ENCODE results near the gene NDUFS6. TPM values are rescaled to one million over a fixed set of nuclear protein-coding genes. Genes with fewer than 3 reads are reported as not detected.

NDUFS6 gene
- total RNA-seq, 1 donor from 2014 or later: 63.0 TPM

- no peak for DNase-seq (ENCODE audit: low read depth)
These were observed 45.4 kb downstream of the NDUFS6 start for GRCh38 chr5:1846583-1846982.

DNA sequence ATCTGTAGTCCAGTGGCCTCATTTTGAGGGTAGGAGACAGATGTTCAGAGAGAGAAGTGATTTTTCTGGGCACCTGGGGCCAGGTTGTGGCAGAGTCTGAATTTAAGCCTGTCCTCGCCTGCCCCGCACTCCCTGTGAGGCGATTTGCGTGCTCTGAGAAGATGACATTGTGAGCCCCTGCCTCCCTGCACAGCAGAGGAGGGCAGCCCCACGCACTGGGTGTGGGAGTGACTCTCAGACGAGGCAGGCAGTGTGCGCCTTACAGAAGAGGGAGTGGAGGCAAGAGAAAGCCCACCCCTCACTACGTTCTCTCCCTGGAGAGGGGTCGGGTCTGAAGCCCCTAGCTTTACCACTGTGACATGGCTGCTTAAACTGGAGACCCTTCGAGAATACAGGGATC, 45.8 kb downstream of the NDUFS6 start:
- no peak for DNase-seq (ENCODE audit: low read depth)

DNA sequence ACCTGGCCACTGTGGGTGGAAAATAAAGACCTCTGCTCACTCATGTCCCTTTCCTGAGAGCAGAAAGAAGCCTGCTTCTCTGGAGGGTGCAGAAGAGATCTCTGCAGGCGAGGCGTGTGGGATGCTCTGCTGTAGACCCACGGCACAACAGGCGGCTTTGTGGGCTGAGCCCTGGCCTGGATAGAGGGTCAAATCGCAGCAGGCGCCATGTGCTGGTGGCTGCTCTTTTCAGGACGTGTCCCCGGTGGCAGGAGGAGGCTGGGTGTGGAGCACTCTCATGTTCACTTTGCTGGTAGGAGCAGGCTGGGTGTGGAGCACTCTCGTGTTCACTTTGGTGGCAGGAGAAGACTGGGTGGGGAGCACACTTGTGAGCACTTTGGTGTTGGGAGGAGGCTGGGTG, 46.4 kb downstream of the NDUFS6 start:
- DNase-seq (ENCODE audit: low read depth): no peak

GRCh38 chr5:1850324-1851154, 49.3 kb downstream of the NDUFS6 start:
- DNase-seq (ENCODE audit: low read depth): no peak

- no peak for DNase-seq (ENCODE audit: low read depth)
These were observed 50.2 kb downstream of the NDUFS6 start for GRCh38 chr5:1851290-1851934.

- no peak for DNase-seq (ENCODE audit: low read depth)
These were observed 51.2 kb downstream of the NDUFS6 start for GRCh38 chr5:1852324-1852947.

DNA sequence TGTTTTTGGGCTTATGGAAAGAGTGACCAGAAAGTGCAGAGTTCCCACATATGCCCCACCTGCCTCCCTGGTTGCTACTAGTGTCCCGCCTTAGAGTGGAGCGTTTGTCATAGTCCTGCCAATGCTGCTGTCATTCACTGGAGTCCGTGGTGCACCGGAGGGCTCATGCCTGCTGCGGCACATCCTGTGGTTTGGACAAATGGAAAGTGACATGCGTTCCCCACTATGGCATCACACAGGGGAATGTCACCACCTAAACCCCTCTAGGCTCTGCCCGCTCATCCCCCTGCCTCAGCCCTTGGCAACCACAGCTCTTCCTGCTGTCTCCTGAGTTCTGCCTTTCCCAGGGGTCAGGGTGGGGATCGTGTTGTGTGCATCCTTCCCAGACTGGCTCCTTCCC, 52.3 kb downstream of the NDUFS6 start:
- DNase-seq (ENCODE audit: low read depth): peak; percentile 6

DNA sequence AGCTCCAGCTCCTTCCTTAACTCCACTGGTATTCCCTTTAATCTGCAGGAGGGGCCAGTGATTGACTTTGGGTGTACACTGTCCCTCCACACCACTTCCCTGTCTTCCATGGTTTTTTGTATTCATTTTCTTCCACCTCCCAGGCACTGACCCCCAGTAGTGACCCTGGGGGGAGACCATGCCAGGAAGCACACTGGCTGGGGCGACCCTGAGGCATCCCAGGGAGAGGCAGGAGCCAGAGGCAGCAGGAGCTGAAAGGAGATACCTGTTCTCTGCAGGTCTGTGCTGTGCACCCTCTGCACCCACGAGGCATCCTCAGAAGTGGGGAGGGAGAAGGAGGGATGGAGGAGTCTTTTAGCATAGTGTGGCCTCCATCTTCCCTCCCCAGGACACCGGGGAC, 53.9 kb downstream of the NDUFS6 start:
- no peak for DNase-seq (ENCODE audit: low read depth)

DNA sequence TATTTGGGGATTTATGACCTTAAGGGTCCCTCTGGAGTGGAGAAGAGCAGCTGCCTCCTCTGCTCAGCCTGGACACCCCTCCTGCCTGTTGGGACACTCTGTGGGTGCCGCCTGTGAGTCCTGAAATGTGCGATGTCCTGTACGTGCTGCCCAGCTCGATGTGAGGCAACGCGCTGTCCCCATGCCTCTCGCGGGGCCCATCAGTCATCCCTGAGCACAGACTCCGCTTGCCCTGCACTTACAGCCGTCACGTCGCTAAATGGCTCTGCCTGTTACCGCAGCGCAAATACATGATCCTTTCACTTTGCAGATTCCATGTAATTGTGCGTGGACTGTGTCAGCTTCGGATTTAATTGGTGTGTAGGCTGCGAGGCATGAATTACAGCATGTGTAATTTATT, 54.4 kb downstream of the NDUFS6 start:
- DNase-seq (ENCODE audit: low read depth): no peak

- DNase-seq (ENCODE audit: low read depth): no peak
These were observed 55.5 kb downstream of the NDUFS6 start for GRCh38 chr5:1856596-1857255.

DNA sequence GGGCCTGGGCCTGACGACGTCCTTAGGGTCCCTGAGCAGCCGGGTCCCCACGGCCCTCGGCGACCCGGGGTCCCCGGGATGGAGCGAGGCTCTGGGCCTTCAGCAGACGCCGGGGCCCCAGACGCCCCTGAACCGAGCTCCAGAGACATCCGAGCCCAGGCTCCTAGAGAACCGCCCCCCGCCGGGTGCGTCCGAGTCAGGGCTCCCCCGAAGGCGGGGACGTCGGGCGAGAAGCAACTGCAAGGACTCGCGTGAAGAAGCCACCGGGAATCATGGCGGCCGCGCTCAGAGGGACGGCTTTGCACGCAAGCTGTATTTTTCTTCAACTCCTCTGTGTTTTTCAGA, 56.0 kb downstream of the NDUFS6 start:
- no peak for DNase-seq (ENCODE audit: low read depth)

DNA sequence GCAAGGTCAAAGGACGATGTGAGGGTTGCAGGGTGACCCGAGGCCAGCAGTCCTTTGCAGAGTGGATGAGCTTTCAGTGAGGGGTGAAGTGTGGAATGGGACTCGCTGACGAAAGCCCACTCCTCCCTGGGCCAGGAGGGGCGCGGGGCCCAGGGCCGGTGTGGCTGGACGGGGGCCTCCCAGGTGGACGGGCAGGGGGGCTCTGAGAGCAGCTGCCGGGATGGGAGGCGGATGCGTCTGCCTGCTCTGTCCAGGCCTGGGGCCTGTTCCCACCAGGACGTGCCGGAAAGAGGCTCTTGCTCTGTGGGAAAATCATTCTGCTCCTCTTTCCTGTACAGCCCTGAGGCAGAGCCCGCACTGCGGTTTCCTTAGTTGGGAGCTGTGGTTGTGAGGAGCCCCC, 57.2 kb downstream of the NDUFS6 start:
- DNase-seq (ENCODE audit: low read depth): no peak

DNA sequence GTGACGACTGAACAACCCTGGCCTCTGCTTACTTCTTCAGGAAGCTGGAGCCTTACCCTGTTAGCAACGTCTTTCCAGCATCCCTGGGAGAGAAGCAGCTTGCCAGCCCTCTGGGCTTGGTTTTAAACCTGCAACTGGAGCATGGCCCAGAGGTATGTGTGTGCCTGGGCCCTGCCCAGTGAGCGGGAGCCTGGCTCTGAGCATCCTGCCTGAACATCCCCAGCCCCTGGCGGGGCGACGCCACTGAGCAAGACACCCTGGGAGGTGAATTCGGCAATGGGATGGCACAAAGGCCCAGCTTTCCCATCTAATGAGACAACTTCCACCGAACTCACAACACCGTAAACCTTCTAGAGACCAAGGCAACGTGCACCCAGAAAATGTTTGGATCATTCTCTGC, 57.9 kb downstream of the NDUFS6 start:
- no peak for DNase-seq (ENCODE audit: low read depth)

DNA sequence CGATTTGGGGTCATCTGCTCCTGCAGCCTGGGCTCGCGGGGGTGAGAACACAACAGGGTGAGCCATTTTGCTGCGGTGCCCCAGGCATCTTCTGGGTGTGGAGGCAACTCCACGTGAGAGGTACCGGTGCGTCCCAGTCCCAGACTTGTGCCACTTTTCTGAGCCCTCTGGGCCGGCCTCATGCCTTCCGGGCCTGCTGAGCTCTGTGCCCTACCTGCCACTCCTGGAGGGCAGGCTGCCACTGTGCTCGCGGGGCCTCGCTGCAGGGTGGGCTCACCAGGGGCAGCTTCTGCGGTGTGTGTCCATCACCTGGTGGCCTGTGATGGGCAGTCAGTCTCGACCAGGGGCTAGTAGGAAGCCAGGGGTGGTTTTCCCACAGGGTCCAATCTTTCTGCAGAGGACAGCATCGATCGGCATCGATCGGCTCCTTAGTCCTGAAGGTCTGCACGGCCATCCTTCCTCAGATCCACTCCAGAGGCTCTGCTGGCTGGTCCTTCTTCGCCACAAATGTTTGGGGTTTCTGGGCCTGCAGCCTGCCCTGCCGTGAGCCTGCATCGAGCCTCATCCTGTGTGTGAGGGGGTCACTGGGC, 58.9 kb downstream of the NDUFS6 start:
- DNase-seq (ENCODE audit: low read depth): no peak

- no peak for DNase-seq (ENCODE audit: low read depth)
These were observed 59.7 kb downstream of the NDUFS6 start for GRCh38 chr5:1860949-1861348.

DNA sequence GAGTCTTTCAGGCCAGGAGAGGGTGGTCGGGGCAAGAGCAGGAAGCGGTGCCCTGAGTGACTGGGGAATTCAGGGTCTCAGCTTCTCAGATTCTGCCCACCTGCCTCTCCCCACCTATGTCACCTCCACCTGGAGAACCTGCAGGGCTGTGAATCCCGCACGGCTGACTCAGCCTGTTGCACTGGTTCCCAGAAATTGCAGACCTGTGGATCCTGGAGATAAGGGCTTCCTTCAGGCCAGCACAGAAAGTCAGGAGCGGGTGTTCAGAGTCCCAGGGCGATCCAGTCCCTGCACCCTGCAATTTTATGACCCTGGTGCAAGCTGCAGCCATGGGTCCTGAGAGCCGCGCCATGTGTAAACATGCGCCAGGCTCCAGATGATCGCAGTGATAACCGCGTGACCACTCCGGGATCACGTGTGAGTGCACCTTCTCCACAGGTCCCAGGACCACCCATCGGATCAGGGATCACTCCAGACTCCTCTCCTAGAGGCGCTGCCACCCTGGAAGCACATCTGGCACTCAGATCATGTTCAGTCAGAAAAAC, 63.8 kb downstream of the NDUFS6 start:
- DNase-seq (ENCODE audit: low read depth): no peak

DNA sequence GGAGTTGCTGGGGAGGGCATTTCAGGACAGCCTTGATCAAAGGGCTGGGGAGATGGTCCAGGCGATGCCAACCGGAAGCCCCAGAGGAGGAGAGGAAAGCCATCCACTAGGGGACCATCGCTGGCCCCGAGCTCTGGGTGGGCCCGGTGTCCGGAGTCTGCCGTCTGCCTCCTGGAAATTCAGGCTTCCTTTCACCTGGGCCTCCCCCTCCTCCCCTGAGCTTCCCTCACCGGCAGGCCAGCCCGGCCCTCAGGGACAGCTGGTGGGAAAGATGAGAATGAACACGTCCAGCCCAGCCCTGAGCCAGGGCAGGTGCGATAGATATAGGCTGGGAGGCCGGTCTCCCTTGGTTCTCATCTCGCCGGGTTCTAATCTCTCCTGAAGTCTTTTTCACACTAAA, 64.3 kb downstream of the NDUFS6 start:
- DNase-seq (ENCODE audit: low read depth): no peak
